MM.1S (cell line): ENCODE results near the gene CCS.

Experiments used
- DNase-seq: peaks from one replicate; pipeline ENCODE4 v3.0.0-alpha.2; 2015
- H2AFZ ChIP-seq: fragments of 300-600 bp; sonication (generic); 2 replicates; pipeline ENCODE4 v1.6.0; 2016; ENCODE audit warnings: antibody characterized with exemption, low read length
- H3F3A ChIP-seq: fragments of 300-600 bp; sonication (generic); 2 replicates; pipeline ENCODE4 v1.6.1; 2016; ENCODE audit warnings: mild to moderate bottlenecking, antibody characterized with exemption, low read length, moderate library complexity, mixed read lengths; ENCODE audit not compliant: insufficient read depth
- H3K27ac ChIP-seq: fragments of 300-600 bp; sonication (generic); 2 replicates; pipeline ENCODE4 v1.5.1; 2016; ENCODE audit warnings: mild to moderate bottlenecking, low read length
- H3K27me3 ChIP-seq: fragments of 300-600 bp; sonication (generic); replicated peaks from 2 replicates; pipeline ENCODE4 v1.6.0; 2016; ENCODE audit warnings: low read length; ENCODE audit not compliant: insufficient read depth
- H3K36me3 ChIP-seq: fragments of 300-600 bp; sonication (generic); replicated peaks from 2 replicates; pipeline ENCODE4 v1.6.1; 2016; ENCODE audit warnings: mild to moderate bottlenecking, low read length, mixed read lengths; ENCODE audit not compliant: insufficient read depth
- H3K4me1 ChIP-seq: fragments of 300-600 bp; sonication (generic); 2 replicates; pipeline ENCODE4 v1.6.1; 2016; ENCODE audit warnings: low read length, mixed read lengths
- H3K4me2 ChIP-seq: fragments of 300-600 bp; sonication (generic); 2 replicates; pipeline ENCODE4 v1.6.0; 2016; ENCODE audit warnings: low read depth, low read length
- H3K4me3 ChIP-seq: fragments of 300-600 bp; sonication (generic); 2 replicates; pipeline ENCODE4 v1.5.1; 2016; ENCODE audit warnings: low read length, mixed read lengths
- H3K79me2 ChIP-seq: fragments of 300-600 bp; sonication (generic); 2 replicates; pipeline ENCODE4 v1.6.1; 2016; ENCODE audit warnings: mixed run types, low read length, mixed read lengths
- H3K9ac ChIP-seq: fragments of 300-600 bp; sonication (generic); 2 replicates; pipeline ENCODE4 v1.6.1; 2016; ENCODE audit warnings: low read length, mixed read lengths
- H3K9me2 ChIP-seq: fragments of 300-600 bp; sonication (generic); replicated peaks from 2 replicates; pipeline ENCODE4 v1.6.1; 2016; ENCODE audit warnings: mild to moderate bottlenecking, low read length, mixed read lengths; ENCODE audit not compliant: insufficient read depth
- H3K9me3 ChIP-seq: fragments of 300-600 bp; sonication (generic); replicated peaks from 2 replicates; pipeline ENCODE4 v1.6.1; 2016; ENCODE audit warnings: mild to moderate bottlenecking, low read length, mixed read lengths; ENCODE audit not compliant: insufficient read depth
- H4K20me1 ChIP-seq: fragments of 300-600 bp; sonication (generic); 2 replicates; pipeline ENCODE4 v1.6.1; 2016; ENCODE audit warnings: mild to moderate bottlenecking, low read length, moderate library complexity, mixed read lengths; ENCODE audit not compliant: insufficient read depth
- CTCF ChIP-seq: fragments of 300-600 bp; sonication (generic); IDR thresholded peaks from 2 replicates; pipeline ENCODE4 v1.5.1; 2016; ENCODE audit warnings: antibody characterized with exemption, low read length, mixed read lengths
- EZH2 ChIP-seq: fragments of 300-600 bp; sonication (generic); optimal IDR thresholded peaks from 2 replicates; pipeline ENCODE3; 2017; ENCODE audit warnings: low read depth, mild to moderate bottlenecking, antibody characterized with exemption, low read length, mixed read lengths
- EZH2phosphoT487 ChIP-seq: fragments of 300-600 bp; sonication (generic); IDR thresholded peaks from 2 replicates; pipeline ENCODE4 v1.6.1; 2018; ENCODE audit warnings: antibody characterized with exemption, low read length

CCS gene

GRCh38 chr11:66559866-66560676, 32.9 kb upstream of the CCS start:
- DNase-seq = no peak

GRCh38 chr11:66561178-66561974, 31.6 kb upstream of the CCS start:
- H3K4me2 ChIP-seq = no peak overlapping the region
- H3K79me2 ChIP-seq = no peaks in the 10 kb centered on the region
- H3K4me1 ChIP-seq = no peaks in the 10 kb centered on the region
- no peak overlapping the region for H3K27ac ChIP-seq
- H3K9me3 ChIP-seq = no peaks in the 10 kb centered on the region
- no peak overlapping the region for H3K9ac ChIP-seq
- H2AFZ ChIP-seq = no peak overlapping the region
- peaks cover 86% of the 10 kb centered on the region for H3K27me3 ChIP-seq
- H3K4me3 ChIP-seq = no peak overlapping the region
- TF ChIP-seq EZH2phosphoT487 (no peak), CTCF (no peak), EZH2 (no peak)
- H3K9me2 ChIP-seq = no peaks in the 10 kb centered on the region
- DNase-seq = no peak
- H3F3A ChIP-seq = no peaks in the 10 kb centered on the region
- no peaks in the 10 kb centered on the region for H4K20me1 ChIP-seq
- no peaks in the 10 kb centered on the region for H3K36me3 ChIP-seq

More at GRCh38 chr11:66559866-66560676, 32.9 kb upstream of the CCS start:
- no peak overlapping the region for H2AFZ ChIP-seq
- no peak overlapping the region for H3K4me3 ChIP-seq
- no peak overlapping the region for H3K9ac ChIP-seq
- H3K4me2 ChIP-seq = no peak overlapping the region
- no peaks in the 10 kb centered on the region for H4K20me1 ChIP-seq
- no peaks in the 10 kb centered on the region for H3K4me1 ChIP-seq
- no peak for TF ChIP-seq EZH2phosphoT487
- TF ChIP-seq CTCF = no peak
- TF ChIP-seq EZH2 = no peak
- no peaks in the 10 kb centered on the region for H3F3A ChIP-seq
- H3K9me2 ChIP-seq = no peaks in the 10 kb centered on the region
- no peaks in the 10 kb centered on the region for H3K79me2 ChIP-seq
- H3K27me3 ChIP-seq = peaks cover 86% of the 10 kb centered on the region
- H3K9me3 ChIP-seq = no peaks in the 10 kb centered on the region
- H3K27ac ChIP-seq = no peak overlapping the region
- H3K36me3 ChIP-seq = no peaks in the 10 kb centered on the region

- Histone ChIP-seq H3F3A (no peaks in the 10 kb centered on the region), H3K9me2 (no peaks in the 10 kb centered on the region), H3K4me1 (no peaks in the 10 kb centered on the region), H4K20me1 (no peaks in the 10 kb centered on the region), H3K4me2 (no peak overlapping the region), H3K27me3 (peaks cover 88% of the 10 kb centered on the region), H3K27ac (no peak overlapping the region), H3K36me3 (no peaks in the 10 kb centered on the region), H3K4me3 (no peak overlapping the region), H3K79me2 (no peaks in the 10 kb centered on the region), H3K9ac (no peak overlapping the region), H2AFZ (no peak overlapping the region), H3K9me3 (no peaks in the 10 kb centered on the region)
- no peak for DNase-seq
- no peak for TF ChIP-seq EZH2phosphoT487
- TF ChIP-seq EZH2 = no peak
- no peak for TF ChIP-seq CTCF
Measured at GRCh38 chr11:66561975-66562248, 31.1 kb upstream of the CCS start.
